Measurements from ENCODE around the gene FSHB.

The FSHB gene

GRCh38 chr11:30228323-30228884 lies 2.4 kb upstream of the FSHB start:
- Histone ChIP-seq H3K4me1 (no peaks in the 10 kb centered on the region), H3K27me3 (no peaks in the 10 kb centered on the region), H3K27ac (no peak overlapping the region), H3K9me3 (peaks cover 0 to 5% (median 2%) of the 10 kb centered on the region in 3 donors), H3K36me3 (no peaks in the 10 kb centered on the region), H3K4me3 (no peak overlapping the region)
- no peak for TF ChIP-seq CTCF (IDR thresholded peaks at IDR 0.05)
- intact Hi-C loops (cut with DNase I; ENCODE audit: low total_unique reads), result no loop called here
- DNase-seq, result no peak

GRCh38 chr11:30239025-30239424 lies 8.2 kb downstream of the FSHB start:
- intact Hi-C loops (cut with DNase I; ENCODE audit: low total_unique reads), result no loop called here
- H3K9me3 ChIP-seq, result no peaks in the 10 kb centered on the region
- H3K27me3 ChIP-seq, result no peaks in the 10 kb centered on the region
- H3K4me1 ChIP-seq, result no peaks in the 10 kb centered on the region
- no peak overlapping the region for H3K4me3 ChIP-seq
- no peak overlapping the region for H3K27ac ChIP-seq
- no peaks in the 10 kb centered on the region for H3K36me3 ChIP-seq
- TF ChIP-seq CTCF (IDR thresholded peaks at IDR 0.05), result no peak
- DNase-seq, result no peak

GRCh38 chr11:30244265-30244664 lies 13.5 kb downstream of the FSHB start:
- no peak for TF ChIP-seq CTCF (IDR thresholded peaks at IDR 0.05)
- no peaks in the 10 kb centered on the region for H3K4me1 ChIP-seq

GRCh38 chr11:30245621-30246020 lies 14.8 kb downstream of the FSHB start:
- H3K27ac ChIP-seq, result no peak overlapping the region
- DNase-seq, result no peak
- H3K9me3 ChIP-seq, result no peaks in the 10 kb centered on the region
- H3K27me3 ChIP-seq, result no peaks in the 10 kb centered on the region
- H3K4me1 ChIP-seq, result no peaks in the 10 kb centered on the region
- intact Hi-C loops (cut with DNase I; ENCODE audit: low total_unique reads), result no loop called here
- TF ChIP-seq CTCF (IDR thresholded peaks at IDR 0.05), result no peak
- no peaks in the 10 kb centered on the region for H3K36me3 ChIP-seq
- H3K4me3 ChIP-seq, result no peak overlapping the region

More at GRCh38 chr11:30244265-30244664, 13.5 kb downstream of the FSHB start:
- H3K9me3 ChIP-seq, result no peaks in the 10 kb centered on the region
- no peak overlapping the region for H3K4me3 ChIP-seq
- H3K27ac ChIP-seq, result no peak overlapping the region
- intact Hi-C loops (cut with DNase I; ENCODE audit: low total_unique reads), result no loop called here
- H3K27me3 ChIP-seq, result no peaks in the 10 kb centered on the region
- no peak for DNase-seq
- no peaks in the 10 kb centered on the region for H3K36me3 ChIP-seq

- intact Hi-C loops (cut with DNase I; ENCODE audit: low total_unique reads), result no loop called here
- no peak for DNase-seq
- Histone ChIP-seq H3K27me3 (no peaks in the 10 kb centered on the region), H3K27ac (no peak overlapping the region), H3K9me3 (no peaks in the 10 kb centered on the region), H3K36me3 (no peaks in the 10 kb centered on the region), H3K4me1 (no peaks in the 10 kb centered on the region), H3K4me3 (no peak overlapping the region)
- no peak for TF ChIP-seq CTCF (IDR thresholded peaks at IDR 0.05)
Observed at GRCh38 chr11:30254307-30255298, 23.8 kb downstream of the FSHB start.

All from tibial artery (tissue), 4 donors.